Activated CD4-positive, alpha-beta T cell treated with anti-CD3 and anti-CD28 coated beads, Interleukin-2, amount 50 U/mL, for 16 hours (primary cell): ENCODE results near the gene SAE1.

ENCODE experiments used
- DNase-seq: peaks from one replicate; pipeline ENCODE4 v3.0.0-alpha.2; 2020

SAE1 gene

DNA sequence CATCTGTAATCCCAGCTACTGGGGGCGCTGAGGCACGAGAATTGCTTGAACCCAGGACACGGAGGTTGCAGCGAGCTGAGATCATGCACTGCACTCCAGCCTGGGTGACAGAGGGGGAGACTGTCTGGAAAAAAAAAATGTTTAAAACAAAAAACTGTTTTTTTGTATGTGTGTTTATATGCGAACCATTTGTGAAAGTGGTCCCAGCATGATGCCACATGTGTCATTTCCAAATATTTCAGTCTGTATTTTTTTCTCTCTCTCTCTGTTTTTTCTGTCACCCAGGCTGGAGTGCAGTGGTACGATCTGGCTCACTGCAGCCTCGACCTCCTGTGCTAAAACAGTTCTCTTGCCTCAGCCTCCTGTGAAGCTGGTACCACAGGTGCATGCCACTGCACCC lies 37.4 kb downstream of the SAE1 start:
- DNase-seq: no peak

GRCh38 chr19:47172666-47173455 lies 42.2 kb downstream of the SAE1 start:
- no peak for DNase-seq

DNA sequence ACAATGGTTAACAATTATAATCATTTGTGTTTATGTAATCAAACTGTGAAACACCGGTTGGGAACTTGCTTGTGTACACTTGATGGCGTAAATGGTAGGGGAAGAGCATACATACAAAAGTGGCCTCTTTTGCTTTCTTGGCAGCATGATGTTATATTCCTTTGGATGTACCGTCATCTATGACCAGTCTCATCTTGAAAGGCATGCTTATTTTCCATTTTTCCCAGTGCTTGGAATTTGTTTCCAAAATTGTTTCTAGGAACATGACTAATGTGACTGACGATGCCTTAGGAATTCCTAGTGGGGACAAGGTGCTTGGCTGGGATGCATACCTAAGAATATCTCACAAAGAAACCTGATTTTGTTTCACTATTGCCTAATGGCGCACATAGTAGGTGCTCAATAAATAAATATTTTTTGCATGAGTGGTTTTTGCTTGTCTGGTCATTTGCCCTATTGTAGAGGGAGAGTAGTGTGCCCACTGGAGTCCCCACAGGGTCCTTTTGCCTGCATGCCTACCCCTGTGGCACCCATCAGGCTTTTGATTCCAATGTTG lies 45.5 kb downstream of the SAE1 start:
- no peak for DNase-seq

DNA sequence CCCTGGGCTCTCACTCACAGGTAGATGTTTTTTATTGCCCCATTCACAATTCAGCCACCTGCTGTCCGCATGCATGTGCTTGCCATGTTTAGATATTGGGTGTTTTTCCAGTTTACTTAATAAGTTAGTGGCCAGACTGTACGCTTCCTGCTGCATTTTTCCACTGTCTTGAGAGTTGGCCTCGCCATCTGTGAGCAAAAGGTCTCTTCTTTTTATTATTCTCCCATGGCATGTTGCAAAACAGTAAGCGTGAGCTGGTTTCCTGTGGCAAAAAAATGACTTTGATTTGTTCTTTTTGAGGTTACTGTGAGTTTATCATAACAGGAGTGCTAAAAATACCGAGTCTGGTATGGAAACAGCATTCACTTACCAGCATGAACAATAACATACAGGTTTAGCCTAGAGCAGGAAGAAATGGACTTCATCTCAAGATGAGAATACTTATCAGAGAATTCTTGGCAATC lies 46.0 kb downstream of the SAE1 start:
- DNase-seq: peak; percentile 74

DNA sequence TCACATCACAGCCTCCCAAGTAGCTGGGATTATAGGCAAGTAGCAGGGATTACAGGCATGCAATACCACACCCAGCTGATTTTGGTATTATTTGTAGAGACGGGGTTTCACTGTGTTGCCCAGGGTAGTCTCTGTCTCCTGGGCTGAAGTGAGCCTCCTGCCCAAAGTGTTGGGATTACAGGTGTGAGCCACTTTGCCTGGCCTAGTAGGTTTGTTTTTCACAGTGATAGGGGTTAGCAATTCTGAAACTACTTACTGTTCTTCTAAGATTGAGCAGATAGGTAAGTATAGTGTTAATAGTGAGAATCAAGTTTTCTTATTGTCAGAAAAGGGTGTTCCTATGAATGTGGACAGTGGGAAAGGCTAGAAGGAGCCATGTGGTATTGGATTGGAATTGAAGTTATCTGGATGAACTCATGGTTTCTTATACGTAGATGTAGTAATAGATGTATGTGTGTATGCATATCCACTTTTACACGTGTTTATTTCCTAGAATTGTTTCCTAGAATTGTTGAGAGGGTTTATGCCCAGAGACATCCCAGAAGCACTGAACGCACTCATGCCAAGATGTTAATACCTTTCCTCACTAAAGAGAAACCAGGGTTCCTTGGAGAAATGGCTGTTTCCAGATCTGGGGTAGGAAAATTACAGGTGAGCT lies 49.1 kb downstream of the SAE1 start:
- DNase-seq: peak; percentile 61

DNA sequence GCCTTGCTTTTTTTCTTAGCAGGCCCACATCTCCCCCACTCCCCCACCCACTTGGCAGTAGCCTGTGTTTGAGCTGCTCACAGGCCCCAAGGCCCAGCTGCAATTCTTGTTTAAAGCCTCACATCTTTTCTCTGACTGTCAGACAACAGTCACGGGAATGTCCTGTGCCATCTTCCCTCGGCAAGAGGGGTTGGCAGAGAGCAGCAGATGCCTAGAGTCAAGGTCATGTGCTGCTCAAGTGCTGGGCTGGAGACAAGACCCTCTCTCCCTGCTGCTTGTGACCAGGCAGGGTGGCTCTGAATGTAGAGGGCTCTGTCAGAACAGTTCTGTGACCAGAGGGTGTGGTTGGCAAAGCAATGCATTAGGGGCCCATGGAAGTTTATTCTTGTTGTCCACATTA lies 53.0 kb downstream of the SAE1 start:
- no peak for DNase-seq

DNA sequence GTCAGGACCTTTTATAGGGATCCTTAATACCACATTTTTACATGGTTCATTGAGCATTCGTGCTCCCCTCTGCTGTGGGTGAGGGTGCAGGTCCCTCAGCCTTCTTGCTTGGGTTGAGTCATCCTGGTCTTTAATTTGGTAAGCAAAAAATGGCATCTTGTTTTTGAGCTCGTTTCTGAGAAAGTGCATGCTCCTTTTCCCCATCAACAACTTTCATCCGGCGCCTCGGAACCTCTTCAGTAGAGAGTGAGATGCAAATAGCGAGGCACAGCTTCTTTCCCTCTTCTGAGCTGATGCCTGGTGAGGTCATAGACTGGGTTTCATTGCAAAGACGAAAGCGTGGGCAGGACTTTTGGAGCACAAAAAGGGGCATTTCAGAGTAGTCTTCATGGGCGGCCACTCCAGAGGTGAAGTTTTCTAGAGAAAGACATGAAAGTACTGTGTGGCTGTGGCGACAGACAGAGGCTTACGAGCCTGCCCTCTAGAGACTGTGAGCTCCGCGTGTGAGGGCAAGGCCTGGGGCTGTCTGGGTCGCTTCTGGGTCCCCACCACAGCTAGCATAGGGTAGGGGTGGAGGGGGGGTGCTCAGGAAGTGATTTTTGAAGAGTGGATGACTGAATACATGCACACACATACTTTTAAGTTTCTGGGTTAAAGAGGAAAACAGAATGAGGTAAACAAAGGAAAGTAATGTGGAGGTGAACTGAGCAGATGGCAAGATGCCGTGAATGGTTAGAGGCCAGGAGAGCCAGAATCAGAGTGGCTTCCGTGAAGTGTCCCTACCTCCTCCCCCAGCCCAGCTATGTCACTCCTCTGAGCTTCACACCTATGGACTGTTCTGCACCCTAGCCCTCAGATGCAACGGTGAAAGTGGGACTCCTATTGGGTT lies 56.1 kb downstream of the SAE1 start:
- DNase-seq: peak; percentile 88

DNA sequence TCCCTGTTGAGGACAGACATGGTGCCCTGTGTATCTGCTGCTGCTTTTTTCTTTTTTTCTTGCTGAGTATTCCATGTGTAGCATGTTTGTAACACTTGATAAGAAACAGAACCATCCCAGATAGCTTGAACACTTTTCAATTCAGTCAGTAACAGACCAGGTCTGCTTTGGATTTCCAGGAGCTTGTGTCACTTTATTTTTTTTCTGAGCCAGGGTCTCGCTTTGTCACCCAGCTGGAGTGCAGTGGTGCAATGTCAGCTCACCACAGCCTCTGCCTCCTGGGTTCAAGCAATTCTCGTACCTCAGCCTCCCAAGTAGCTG lies 56.7 kb downstream of the SAE1 start:
- DNase-seq: no peak

GRCh38 chr19:47187797-47188196 lies 57.2 kb downstream of the SAE1 start:
- DNase-seq: no peak

DNA sequence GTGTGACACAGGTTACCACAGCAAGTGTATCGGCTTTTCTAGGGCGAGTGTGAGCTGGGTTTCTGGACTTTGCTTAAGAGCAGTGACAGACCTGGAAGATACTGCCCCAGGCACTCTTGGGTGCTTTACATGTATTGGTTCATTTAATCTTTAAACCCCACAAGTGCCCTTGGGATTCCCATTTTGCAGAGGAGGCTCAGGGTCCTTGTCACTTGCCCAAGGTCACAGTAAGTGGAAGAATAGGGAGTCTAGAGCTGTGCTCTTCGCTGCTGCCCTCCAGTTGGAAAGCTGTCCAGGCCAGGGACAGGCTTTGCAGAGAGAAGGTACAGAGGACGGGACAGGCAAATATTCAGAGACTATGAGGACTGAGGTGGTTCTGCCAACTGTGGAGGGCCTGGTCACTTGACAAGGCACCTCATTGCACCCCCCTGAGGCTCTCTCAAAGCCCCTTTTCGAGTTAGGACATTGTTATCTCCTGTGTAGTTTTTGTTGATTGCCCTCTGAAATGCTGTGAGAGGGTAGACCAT lies 57.9 kb downstream of the SAE1 start:
- no peak for DNase-seq

- DNase-seq: peak; percentile 71
Observed at GRCh38 chr19:47190167-47190727, 59.6 kb downstream of the SAE1 start.

GRCh38 chr19:47195434-47195833 lies 64.8 kb downstream of the SAE1 start:
- no peak for DNase-seq

- no peak for DNase-seq
Observed at GRCh38 chr19:47197141-47197540, 66.5 kb downstream of the SAE1 start.

- DNase-seq: no peak
Observed at GRCh38 chr19:47200530-47200929, 69.9 kb downstream of the SAE1 start.

DNA sequence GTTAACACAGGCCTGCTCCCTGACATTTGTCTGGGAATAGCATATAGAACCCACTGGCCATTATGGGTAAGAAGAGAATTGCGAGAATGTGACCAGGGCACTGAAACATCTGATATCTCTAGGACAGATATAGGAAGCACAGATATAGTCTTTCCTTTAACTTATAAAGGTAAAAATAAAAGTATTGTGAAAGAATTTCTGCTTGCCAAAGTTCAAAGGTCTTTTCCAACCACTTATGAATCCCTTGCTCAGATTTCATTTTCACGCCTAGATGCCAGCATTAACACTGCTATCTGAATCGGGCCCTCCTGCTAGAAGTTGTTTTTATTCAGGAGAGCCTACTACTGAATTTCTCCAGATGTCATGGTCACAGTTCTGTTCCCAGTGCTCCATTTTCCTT lies 72.6 kb downstream of the SAE1 start:
- no peak for DNase-seq

GRCh38 chr19:47209319-47210179 lies 78.9 kb downstream of the SAE1 start:
- no peak for DNase-seq

GRCh38 chr19:47210180-47210490 lies 79.5 kb downstream of the SAE1 start:
- no peak for DNase-seq

DNA sequence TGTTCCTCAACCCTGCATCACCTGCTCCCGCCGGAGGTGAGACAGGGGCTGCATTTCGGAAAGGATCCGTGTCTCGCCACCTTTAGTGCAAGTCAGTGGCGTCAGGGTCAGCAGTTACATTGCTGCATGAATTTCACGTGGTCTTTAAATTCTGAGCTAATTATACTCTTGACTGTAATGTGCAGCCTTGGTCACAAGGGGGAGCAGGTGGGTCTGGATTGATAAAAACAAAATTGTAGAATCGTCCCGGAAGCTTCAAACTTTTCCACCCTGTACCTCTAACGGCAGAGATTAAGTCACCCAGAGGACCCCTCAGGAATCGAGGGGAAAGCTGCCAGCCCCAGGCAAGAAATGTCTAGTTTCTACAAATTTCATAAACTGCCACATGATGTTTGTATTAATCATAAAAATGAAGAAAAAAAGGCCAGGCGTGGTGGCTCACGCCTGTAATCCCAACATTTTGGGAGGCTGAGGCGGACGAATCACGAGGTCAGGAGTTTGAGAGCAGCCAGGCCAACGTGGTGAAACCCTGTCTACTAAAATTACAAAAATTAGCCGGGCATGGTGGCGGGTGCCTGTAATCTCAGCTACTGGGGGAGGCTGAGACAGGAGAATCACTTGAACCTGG lies 80.2 kb downstream of the SAE1 start:
- DNase-seq: peak; percentile 84

- no peak for DNase-seq
Observed at GRCh38 chr19:47215581-47215980, 84.9 kb downstream of the SAE1 start.

DNA sequence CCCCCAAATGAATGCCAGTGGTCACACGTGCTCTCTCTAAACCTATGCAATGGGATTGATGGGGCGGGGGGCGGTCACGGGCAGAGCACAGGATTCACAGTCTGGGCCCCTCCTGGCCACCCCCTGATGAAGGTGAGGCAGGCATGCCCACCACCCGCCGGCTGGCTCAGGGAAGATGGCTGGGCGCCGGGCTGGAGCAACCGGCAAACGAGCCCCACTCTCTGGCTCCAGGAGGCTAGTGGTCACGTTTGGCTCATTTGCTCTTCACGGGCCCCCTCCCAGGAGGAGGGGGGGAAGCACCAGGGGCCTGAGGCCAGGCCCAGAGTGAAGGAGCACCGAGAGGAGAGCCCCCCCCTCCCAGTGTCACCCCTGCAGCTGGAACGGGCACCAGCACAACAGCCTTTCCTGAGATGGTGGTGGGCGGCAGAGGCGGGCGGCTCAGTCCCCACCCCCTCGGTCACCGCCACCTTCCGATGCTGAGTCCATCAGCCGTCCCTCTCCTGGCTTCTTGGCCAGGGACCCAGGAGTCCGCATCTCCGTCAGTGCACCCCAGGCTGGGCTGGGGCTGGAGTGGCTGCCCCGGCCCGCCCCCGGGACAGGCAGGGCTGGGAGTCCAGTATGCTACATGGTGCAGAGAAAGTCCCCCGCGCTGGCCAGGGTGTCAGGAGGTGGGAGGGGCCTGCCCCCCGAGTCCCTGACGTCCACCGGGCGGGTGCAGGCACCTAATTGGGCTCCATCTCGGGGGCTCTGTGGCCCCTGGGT lies 90.6 kb downstream of the SAE1 start:
- DNase-seq: no peak

GRCh38 chr19:47221890-47222289 lies 91.3 kb downstream of the SAE1 start:
- DNase-seq: no peak
